IPS-11a (cell line): ENCODE results near the gene KCNJ3.
"Not testable (repeated sequence)": the region's sequence is repeated elsewhere in the genome, so short reads cannot be mapped to it uniquely, and the experiment has no call there.

Experiments used
- H3K4me3 ChIP-seq: one replicate; pipeline ENCODE4 v1.5.1; 2013; ENCODE audit warnings: low read depth, low read length, control low read depth

The KCNJ3 gene

DNA sequence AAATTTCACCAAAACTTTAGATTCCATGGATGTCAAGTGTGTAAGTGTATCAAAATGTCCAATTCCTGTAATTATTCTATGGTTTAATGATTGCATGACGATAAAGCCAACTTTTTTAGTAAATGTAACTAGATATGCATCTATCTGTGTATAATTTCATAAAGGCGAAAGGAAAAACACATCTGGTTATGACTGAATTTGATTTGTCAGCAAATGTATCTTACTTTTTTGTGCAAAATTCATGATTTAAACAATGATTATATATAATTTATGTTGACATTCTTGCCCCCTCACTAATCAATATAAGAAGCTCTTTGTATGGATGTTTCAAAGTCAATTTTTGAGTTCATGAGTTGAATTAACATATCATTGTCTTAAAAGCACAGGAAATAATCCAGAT lies 138.5 kb downstream of the KCNJ3 start:
- no peak overlapping the region for H3K4me3 ChIP-seq

GRCh38 chr2:154844513-154844912 lies 146.0 kb downstream of the KCNJ3 start:
- H3K4me3 ChIP-seq, result no peak overlapping the region

DNA sequence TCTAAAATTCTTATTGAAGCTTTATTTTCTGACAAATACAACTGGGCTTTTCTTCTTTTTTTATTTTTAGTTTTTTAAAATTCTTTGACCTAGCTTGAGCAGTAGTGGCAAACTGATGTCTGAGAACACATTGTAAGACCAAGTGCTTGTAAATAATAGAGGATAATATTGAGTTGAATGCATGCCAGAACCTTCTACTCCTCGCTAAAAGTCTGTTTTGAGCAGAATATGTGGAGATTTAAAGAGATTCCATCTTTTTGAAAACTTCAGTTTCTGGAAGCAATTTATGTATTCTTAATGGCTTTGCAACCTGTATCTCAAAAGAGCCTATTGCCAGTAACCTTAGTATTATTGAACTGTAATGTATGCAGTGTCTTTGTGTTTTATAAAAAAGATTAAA lies 148.3 kb downstream of the KCNJ3 start:
- H3K4me3 ChIP-seq, result no peak overlapping the region

GRCh38 chr2:154849482-154849881 lies 151.0 kb downstream of the KCNJ3 start:
- no peak overlapping the region for H3K4me3 ChIP-seq

- no peak overlapping the region for H3K4me3 ChIP-seq
Measured at GRCh38 chr2:154850532-154850931, 152.0 kb downstream of the KCNJ3 start.

DNA sequence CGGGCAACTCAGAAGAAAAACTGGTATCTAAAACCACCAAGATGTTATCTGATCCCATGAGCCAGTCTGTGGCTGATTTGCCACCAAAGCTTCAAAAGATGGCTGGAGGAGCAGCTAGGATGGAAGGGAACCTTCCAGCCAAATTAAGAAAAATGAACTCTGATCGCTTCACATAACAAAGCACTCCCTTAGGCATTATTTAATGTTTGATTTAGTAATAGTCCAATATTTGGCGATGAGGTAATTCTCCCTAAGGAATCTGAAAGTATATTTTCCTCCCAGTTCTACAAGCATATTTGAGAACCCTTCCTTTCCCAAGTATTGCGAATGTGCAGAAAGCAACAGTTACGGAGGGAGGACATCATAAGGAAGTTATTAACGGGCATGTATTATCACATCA lies 156.6 kb downstream of the KCNJ3 start:
- no peak overlapping the region for H3K4me3 ChIP-seq

DNA sequence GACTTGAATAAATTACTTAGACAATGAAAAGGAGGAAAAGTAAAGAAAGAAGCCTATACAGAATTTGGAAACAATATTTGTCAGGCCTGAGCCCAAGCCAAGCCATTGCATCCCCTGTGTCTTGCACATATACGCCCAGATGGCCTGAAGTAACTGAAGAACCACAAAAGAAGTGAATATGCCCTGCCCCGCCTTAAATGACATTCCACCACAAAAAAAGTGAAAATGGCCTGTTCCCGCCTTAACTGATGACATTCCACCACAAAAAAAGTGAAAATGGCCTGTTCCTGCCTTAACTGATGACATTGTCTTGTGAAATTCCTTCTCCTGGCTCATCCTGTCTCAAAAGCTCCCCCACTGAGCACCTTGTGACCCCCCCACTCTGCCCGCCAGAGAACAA lies 168.7 kb downstream of the KCNJ3 start:
- H3K4me3 ChIP-seq, result not testable (repeated sequence)

GRCh38 chr2:154875999-154876398 lies 177.5 kb downstream of the KCNJ3 start:
- no peak overlapping the region for H3K4me3 ChIP-seq

- no peak overlapping the region for H3K4me3 ChIP-seq
Measured at GRCh38 chr2:154882725-154883124, 184.2 kb downstream of the KCNJ3 start.

DNA sequence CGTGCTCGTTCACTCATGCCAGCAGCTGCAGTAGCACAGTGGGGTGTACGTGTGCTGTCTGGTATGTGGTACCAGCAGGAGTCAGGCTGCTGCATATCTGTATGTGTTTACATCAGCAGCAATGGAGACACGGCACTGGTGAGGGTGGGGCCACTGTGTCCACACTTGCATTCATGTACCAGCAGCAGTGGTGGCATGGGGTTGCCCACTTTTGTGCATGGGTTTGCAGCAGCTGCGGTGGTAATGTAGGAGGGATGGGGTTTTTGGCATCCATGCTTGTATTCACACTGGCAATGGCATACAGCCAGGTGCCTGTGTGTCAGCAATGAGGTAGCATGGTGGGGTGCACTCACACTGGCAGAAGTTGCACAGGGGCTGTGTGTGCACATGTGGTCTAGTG lies 187.8 kb downstream of the KCNJ3 start:
- H3K4me3 ChIP-seq, result no peak overlapping the region

DNA sequence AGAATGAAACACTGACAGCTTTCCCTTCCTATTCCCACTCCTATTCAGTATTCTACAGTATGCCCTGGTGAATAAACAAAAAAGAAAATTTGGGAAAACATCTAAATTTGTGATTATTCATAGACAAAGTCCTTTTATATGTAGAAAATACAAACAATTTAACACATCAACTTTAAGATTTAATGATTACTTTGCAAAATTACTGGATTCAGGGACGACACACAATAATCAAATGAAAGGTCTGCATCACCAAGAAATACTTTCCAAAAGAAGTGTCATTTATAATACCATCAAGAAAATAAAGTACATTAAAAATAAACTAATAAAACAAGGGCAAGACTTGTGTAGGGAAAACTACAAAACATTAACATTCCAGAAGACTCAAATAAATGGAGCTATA lies 199.8 kb downstream of the KCNJ3 start:
- no peak overlapping the region for H3K4me3 ChIP-seq

DNA sequence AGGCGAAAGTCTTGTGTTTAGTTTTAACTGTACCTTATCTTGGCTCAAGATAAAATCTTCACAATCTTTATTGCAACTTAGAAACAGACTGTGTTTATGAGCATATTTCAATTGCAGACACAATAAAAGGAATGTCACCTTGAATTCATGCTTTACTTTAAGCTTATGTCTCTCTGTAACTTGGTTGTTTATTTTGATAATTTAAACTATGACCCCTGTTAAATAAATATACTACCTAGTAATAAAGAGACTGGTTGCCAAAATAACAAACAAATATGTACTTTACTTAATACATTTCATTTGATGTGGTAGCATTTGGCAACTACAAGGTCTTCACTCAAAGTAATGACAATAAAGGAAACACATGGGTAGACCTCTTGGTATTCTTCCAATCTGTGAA lies 202.6 kb downstream of the KCNJ3 start:
- no peak overlapping the region for H3K4me3 ChIP-seq
